CD4-positive, alpha-beta T cell treated with Interleukin-4 for 1 hour (primary cell): ENCODE data around the gene NUP62CL.
"Not testable (repeated sequence)": the region's sequence is repeated elsewhere in the genome, so short reads cannot be mapped to it uniquely, and the experiment has no call there.

Experiments
- DNase-seq, 2 donors: peaks; one replicate each; pipeline ENCODE4 v3.0.0-alpha.2; 2020 to 2022

Gene NUP62CL, protein sequence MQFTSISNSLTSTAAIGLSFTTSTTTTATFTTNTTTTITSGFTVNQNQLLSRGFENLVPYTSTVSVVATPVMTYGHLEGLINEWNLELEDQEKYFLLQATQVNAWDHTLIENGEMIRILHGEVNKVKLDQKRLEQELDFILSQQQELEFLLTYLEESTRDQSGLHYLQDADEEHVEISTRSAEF

DNA sequence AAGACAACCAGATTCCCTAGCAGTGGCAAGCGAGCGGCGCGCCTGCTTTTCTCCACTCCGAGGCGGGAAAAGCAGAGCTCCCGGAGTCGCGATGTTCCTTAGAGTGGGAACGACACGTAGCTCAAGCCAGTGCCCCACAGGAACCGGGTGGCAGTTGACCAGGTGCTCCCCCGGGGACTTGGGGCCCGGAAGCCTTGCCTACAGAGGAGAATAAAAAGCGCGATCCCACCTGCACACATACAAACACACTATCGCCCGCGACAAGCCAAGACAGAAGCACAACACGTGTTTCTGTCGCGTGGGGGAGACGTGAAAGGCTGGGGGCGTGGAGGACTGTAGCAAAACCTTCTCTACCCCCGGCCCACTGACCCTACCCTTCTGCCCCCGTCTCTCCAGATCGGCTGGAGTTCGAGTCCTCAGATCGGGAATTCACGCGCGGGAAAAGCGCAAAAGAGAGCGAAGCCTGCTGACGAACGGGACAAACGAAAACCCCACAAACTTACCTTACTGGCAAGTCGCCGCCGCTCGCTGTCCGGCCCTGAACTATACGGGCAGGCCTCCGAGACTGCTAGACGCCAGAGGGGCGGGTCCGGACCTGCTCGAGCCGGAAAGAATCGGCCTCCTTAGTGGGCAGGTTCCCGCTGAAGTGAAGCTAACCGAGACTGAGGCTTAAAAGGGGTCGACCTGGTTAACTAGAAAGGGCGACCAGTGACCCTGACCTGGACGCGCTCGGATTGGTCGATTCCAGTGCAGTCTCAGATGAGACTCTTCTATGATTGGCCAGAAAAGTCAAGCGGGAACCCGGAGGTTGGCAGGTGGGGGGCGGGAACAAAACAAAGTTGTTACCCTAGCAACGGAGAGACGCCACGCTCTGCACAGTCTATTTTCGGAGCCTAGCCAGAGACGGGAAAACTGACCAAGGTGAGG is at the start of gene NUP62CL, which contains the start of gene DNAAF6:
Gene NUP62CL (minus strand): TSS at position 664 of the 927 bp plus-strand sequence. CDS start 31,287 bp downstream, outside the sequence.
Gene DNAAF6 (plus strand): TSS at position 842 of the 927 bp plus-strand sequence. CDS start 6,265 bp downstream, outside the sequence.
- DNase-seq: peak; percentile 85 to 86

DNA sequence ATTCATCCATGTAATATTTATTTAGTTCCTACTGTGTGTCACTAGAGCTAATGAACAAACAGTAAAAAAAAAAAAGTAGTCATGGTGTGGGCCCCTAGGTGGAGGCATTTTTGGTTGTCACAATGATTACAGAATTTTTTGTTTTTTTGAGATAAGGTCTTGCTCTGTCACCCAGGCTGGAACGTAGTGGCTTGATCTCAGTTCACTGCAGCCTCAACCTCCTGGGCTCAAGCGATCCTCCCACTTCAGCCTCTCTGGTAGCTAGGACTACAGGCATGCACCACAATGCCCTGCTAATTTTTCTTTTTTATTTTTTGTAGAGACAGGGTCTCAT is 22.2 kb upstream of the NUP62CL start:
- DNase-seq: no peak

DNA sequence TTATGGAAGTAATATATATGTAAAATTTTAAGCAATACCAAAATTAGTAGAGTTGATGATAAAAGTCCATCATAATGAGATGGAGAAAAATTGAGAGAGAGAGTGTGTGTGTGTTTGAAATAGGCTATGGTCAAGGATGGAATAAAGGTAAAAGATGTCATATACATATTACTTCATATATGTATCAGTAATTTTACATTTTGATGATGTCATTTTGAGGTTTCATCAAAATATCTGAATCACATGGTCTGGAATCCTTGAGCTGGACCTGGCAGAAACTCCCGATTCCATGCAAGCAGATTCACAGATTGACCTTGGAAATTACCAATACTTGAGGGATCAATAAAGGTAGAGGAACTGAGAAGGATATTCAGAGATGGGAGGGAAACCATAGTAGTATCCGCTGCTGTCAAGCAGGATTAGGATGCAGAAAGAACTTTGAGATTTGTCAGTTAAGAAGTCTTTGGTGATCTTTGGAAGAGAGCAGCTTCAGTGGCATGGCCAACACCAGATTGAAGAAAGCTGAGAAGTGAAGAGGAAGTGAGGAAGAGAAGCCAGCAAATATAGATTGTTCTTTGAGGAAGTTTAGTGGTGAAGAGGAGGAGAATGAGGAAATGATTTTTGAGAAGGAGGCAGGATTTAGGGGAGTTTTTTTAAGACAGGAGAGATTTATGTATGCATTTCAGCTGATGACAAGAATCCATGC is 21.7 kb upstream of the NUP62CL start:
- DNase-seq: no peak

DNA sequence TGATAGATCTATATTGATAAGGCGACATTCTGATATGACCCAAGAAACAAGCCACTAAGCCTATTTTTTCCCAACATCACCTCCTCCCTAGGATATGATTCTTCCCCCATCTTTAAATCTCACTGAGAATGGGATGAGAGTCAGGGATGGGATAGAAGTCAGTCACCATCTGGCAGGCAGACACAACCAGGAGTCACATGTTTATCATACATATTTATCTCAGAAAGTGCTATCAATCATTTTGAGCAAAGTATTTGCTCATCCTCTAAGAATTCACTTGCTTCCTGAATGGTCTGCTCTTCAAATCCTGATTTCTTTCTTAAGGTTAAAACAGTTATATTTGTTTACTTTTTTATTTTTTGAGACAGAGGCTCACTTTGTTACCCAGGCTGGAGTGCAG is 20.5 kb upstream of the NUP62CL start:
- DNase-seq: no peak

DNA sequence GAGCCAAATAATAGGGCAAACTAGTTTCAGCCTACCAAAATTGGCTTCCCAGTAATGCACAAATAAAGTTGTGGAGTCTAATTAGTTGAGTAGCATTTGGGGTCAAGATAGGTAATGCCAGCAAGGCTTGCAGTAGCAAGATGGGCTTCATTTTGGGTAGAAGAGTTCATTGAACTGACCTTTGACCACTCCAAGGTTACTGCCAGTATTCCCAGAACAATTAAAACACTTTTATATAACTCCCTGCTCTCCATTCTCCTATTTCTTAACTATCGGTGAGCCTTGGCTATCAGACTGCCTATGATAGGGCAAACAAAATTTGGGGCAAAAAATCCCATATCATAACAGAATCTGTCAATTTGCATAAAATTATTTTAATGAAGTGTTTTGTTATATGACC is 7.2 kb upstream of the NUP62CL start:
- DNase-seq: no peak

DNA sequence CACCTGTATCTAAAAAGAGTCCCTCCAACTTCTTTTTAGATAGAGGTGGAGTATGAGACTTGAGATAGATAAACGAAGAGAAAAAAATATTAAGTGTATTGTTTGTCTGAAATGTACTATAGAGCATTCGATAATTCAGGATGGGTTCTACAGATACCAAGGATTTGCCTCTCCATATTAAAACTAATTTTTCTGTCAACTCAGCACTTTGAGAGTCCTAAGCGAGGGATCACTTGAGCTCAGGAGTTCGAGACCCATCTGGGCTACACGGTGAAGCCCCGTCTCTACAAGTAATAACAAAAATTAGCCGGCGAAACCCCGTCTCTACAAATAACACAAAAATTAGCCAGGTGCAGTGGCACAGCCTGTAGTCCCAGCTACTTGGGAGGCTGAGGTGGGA is 1.7 kb upstream of the NUP62CL start:
- no peak for DNase-seq

DNA sequence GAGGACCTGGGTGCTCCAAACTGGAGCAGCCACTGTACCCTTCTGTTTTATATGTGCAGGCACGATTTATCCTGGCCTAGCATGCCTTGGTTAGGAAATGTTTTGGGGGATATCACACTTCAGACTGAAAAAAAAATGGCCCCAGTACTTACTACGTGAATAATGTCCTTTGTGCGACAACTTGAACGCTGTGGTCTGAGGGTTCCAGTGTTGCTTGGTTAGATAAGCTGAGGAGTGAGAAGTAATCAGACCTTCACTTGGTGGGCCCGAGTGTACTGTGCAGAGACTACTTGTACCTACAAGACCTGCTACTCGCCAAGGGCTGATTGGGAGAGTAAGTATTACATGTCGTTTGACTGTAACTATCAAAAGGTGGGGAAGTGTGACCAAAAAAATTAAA is 856 bp upstream of the NUP62CL start:
- no peak for DNase-seq

DNA sequence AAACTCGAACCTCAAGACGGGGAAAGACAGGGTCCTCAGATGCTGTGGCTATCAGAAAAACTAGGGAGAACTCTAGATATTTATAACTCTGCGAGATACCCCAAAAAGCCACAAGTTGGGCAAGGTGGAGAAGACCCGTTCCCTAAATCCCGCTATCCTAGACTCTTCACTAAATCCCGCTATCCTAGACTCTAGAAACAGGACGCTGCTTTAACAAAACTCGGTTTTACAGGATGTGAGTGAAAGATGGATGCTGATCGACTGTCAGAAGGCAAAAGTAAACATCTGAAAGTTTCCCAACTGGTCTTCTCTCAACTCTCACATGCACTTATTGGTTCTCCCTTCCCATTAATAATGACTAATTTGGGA is 448 bp upstream of the NUP62CL start:
- no peak for DNase-seq

DNA sequence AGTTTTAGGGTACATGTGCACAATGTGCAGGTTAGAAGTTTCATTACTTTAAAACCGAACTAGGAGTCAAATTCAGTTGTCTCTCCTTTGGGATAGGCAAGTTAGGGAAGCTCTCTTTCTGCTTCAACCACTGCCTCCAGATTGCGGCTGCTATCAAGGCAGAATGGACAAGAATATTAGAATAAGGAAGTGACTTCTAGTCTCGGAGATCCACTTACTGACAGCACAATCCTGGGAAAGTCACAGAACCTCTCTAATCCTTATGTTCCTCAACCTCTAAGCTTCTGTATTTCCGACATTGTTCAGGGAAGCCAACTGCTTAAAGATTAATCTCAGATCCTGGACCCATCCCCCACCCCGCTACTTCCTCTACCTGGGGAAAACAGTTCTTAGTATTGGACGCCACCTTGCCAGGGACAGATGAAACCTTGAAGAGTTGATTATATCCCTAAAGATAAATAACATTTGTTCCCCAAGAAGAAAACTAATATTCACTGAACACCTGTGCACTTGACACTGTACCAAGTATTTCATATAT is 2.1 kb downstream of the NUP62CL start:
- DNase-seq: no peak

DNA sequence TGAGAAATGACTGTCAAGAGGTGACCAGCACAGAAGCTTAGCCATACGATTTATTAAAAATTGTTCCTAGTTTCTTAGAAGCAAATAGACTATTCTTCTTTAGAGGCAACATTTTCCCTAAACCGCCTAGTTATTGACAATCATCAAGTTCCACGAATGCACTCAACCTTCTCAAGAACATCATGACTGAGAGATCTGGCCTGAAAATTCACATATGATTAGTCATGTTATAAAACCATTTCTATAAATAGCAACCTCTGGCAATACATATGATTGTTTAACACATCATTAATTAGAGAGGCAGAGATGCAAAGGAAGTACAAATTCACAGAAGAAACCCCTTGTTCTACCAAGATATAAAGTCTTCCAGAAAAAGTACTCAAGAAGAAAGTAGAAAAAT is 6.7 kb downstream of the NUP62CL start:
- no peak for DNase-seq

DNA sequence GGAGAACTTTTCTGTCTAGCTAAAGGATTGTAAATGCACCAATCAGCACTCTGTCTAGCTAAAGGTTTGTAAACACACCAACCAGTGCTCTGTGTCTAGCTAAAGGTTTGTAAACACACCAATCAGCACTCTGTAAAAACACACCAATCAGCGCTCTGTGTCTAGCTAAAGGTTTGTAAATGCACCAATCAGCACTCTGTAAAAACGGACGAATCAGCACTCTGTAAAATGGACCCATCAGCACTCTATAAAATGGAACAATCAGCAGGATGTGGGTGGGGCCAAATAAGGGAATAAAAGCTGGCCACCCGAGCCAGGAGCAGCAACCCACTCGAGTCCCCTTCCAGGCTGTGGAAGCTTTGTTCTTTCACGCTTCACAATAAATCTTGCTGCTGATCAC is 8.2 kb downstream of the NUP62CL start:
- DNase-seq: not testable (repeated sequence)

DNA sequence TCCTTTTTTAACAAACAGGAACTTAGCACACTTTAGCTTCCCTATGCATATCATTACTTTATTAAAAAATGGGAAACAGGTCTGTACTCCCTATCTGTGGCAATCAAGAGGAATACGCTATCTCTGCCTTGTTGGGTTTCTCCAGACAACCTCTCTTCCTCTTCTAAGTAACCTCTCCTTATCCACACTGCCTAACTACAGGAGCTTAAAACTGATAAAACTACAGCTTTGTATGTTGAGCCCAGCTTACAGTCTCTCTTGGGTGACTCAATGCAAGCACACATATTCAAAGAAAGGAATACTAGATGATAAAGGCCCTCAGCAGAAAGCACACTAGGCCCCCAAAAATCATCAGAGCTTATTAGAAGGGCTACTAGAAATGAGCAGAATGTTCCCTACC is 8.9 kb downstream of the NUP62CL start:
- no peak for DNase-seq

DNA sequence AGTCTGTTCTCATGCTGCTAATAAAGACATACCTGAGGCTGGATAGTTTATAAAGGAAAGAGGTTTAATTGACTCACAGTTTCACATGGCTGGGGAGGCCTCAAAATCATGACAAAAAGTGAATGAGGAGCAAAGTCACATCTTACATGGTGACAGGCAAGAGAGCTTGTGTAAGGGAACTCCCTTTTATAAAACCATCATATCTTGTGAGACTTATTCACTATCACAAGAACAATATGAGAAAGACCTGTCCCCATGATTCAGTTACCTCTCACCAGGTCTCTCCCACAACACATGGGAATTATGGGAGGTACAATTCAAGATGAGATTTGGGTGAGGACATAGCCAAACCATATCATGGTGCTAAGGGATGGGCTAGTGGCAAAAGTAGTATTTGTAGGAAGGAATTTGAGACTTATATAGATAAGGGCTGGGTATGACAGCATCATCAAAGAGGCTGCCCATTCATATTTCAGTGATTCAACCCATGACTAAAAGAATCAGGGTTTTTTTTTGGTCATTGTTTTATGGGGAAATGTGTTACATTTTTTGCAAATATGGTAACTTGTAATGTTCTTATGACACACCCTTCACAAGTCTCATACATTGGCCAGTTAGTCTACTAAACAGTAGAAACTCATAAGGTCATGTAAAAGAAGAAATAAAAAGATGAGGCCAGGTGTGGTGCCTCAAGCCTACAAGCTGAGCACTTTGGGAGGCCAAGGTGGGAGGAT is 34.7 kb downstream of the NUP62CL start:
- no peak for DNase-seq

DNA sequence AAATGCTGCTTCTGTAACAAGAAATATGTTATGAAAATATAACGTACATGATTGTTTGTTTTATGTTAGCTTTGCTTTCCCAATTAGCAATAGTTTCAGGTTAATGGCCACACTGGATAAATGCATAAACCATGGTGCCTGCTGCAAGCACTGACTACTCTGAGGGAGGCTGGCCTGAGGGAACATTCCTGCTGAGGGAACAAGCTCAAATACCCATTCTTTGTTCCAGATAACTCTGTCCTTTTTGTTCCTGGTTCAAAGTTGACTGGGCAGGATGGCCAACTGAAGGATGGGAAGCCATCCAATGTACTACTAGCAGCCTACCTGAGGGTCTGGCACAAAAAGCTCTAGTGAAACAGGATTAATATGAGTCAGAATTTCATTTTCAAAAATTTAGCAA is 37.5 kb downstream of the NUP62CL start:
- no peak for DNase-seq

DNA sequence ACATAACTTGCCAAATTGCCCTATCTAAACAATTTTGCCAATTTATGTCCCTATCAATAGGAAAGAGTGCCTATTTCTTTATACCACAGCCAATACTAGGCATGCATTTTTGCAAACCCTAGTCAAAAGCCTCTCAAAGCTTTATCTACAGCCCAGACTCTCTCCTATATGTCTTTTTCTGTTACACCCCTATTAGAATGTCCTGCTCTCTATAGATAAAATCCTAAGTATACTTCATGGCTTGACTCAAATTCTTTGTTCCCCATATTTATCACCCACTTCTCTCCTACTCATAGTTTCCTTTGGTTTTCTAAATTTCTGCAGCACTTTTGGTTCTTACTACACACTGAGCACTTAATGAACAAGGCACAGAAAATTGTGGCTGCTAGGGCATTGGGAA is 38.0 kb downstream of the NUP62CL start:
- DNase-seq: no peak

DNA sequence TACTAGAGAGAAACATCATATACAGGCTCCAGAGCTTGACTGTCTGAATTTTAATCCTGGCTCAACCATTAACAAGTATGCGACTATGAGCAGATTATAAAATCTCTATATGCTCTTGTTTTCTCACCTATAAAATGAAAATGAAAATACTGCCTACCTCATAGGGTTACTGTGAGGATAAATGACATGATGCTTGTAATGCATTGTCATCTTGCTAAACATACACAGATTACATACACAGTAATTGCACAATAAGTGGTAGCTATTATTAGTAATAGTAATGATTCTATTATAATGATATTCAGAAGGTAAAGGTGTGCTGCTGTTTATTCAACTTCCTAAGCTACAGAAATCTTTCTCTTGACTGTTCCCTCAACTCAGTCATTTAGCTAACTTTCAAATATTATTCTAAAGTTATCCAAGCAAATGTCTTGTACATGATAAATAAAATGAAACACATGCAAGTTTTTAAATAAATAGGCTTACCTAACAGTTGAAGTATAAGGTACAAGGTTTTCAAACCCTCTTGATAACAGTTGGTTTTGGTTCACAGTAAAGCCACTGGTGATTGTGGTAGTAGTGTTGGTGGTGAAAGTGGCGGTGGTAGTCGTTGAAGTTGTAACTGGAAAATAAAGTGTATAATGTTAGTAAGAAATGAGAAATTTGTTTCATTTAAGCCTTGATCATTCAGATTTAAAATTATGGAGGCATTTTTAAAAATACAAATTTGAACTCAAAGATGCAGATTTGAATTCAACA is 38.9 kb downstream of the NUP62CL start:
- no peak for DNase-seq

DNA sequence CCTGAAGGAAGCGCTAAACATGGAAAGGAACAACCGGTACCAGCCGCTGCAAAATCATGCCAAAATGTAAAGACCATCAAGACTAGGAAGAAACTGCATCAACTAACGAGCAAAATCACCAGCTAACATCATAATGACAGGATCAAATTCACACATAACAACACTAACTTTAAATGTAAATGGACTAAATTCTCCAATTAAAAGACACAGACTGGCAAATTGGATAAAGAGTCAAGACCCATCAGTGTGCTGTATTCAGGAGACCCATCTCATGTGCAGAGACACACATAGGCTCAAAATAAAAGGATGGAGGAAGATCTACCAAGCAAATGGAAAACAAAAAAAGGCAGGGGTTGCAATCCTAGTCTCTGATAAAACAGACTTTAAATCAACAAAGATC is 48.6 kb downstream of the NUP62CL start:
- not testable (repeated sequence) for DNase-seq

DNA sequence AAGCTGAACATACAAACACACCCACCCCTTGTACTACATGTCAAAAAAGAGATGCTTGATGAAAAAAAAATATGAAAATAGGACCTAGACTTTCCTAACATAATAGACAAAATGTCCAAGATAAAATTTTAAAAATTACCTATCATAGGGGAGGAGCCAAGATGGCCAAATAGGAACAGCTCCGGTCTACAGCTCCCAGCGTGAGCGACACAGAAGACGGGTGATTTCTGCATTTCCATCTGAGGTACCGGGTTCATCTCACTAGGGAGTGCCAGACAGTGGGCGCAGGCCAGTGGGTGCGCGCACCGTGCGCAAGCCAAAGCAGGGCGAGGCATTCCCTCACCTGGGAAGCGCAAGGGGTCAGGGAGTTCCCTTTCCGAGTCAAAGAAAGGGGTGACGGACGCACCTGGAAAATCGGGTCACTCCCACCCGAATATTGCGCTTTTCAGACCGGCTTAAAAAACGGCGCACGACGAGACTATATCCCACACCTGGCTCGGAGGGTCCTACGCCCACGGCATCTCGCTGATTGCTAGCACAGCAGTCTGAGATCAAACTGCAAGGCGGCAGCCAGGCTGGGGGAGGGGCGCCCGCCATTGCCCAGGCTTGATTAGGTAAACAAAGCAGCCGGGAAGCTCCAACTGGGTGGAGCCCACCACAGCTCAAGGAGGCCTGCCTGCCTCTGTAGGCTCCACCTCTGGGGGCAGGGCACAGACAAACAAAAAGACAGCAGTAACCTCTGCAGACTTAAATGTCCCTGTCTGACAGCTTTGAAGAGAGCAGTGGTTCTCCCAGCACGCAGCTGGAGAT is 50.4 kb downstream of the NUP62CL start:
- DNase-seq: not testable (repeated sequence)

DNA sequence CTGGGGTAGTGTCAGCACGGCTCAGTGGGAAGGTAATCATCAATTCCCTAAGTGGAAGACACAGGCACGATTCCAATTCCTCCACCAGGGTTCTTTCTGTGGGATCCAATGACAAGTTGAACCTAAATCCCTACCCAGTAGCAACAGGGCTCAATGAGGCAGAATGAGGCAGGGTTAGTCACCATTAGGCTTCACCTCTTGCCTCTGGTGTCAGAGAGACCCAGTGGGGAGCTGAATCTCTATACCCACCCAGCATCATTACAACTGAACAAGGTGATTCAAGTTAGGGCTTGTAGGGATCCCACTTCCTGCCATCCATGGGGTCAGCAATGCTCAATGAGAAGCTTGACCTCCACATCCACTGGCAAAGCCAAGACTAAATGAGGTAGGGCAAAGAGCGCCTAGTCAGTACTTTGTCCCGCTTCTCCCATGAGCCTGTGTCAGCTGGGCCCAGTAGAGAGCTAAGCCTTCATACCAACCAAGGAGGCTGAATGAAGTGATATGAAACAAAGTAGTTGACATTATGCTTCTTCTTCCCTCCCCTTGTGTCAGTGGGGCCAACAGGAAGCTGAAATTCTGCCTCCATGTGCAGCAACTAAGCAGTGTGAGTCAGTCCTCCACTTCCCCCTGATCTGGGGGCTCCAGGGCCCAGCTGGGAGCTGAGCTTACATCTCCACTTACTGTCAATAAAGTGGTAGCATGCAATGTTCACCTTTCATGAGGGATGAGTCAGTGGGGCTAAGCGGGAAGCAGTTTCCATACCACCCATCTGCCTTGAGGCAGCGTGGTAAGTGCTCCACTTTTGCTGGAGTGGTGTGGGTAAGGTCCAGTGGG is 51.2 kb downstream of the NUP62CL start:
- no peak for DNase-seq

DNA sequence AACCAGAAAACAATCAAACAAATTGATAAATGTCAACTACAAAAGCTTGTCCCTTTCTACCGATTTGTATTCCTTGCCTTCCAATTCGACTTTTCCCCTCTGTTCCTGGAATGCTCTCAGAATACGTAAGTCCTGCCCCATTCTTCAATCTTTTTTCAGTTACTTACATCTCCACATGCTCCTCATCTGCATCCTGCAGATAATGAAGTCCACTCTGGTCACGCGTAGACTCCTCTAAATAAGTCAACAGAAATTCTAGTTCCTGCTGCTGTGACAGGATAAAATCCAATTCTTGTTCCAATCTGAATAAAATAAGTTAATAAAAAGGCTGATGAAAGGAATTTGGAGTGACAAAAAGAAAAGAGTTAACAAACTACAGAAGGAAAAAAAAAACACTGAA is 53.2 kb downstream of the NUP62CL start:
- no peak for DNase-seq
